Stimulated activated CD4-positive, alpha-beta T cell treated with anti-CD3 and anti-CD28 coated beads, Interleukin-1b, Interleukin-23, amount 100 ng/mL, for 48 hours (primary cell): ENCODE data around the gene FBXW8.
A peak's percentile ranks its signal among the peaks of the same experiment; 100 is the strongest.

Experiments
- DNase-seq: peaks from one replicate; pipeline ENCODE4 v3.0.0-alpha.2; 2020

FBXW8 gene

DNA sequence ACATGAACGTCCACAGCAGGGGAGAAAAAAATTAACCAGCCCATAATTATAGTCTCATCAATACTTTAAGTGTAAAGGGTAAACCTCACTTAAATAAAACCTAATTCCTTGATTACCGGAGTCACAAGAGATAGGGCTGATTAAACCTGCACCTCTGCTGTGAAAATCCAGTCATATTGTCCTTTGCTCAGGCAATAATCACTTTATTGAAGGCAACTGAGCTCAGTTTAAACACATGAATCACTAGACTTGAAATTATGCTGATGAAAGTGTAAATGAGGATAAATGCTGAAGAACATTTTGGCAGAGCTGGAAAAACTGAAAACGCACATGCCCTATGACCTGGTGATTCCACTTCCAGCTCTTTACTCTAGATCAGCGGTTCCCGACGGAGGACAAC, 22.9 kb upstream of the FBXW8 start:
- no peak for DNase-seq

DNA sequence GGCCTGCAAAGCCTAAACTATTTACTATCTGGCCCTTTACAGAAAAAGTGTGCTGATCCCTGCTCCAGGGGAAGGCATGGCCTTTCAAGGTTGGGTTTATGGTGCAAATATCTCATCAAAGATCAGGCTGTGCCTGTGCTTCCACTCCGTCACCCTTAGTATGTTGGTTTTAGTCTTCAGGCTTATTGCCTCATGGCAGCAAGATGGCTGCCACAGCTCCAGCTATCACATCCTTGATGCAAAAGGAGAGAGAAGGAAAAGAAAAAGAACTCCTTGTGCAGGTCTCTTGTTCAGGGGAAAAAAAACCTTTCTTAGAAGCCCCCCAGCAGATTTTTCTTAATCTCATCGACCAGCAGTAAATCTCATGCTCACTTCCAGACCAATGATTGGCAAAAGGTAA, 20.4 kb upstream of the FBXW8 start:
- no peak for DNase-seq

GRCh38 chr12:116891019-116891418, 19.7 kb upstream of the FBXW8 start:
- no peak for DNase-seq

DNA sequence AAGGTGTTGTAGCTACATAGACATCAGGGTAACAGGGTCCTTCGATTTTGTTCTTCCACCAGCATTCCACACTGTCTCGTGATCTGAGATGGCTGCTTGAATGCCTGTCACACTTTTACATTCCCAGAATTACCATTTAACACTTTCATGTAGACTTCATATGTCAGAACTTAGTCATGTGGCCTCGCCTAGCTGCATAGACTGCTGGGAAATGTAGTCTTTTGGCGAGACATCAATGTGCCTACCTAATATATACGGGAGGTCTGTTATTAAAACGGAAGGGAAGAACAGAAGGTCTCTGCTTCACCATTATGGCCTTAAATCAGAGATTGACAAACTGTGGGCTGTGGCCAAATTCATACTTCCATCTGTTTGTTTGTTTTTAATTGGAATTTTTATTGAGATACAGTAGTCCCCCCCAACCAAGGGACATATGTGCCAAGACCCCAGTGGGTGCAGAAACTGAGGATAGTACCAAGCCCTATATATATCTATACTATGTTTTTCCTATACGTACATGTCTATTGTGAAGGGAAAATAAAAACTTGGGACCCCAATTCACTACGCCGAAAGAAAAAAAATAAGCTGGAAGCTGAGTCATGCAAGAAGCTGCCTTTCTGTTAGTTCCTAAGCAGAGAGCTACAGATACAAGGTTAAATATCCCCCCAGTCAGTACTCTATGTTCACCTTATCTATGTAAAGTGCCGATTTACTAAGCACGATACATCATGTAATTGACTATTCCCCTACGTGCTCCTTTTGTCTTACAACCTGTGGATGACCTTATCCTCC, 18.2 kb upstream of the FBXW8 start:
- DNase-seq = no peak

DNA sequence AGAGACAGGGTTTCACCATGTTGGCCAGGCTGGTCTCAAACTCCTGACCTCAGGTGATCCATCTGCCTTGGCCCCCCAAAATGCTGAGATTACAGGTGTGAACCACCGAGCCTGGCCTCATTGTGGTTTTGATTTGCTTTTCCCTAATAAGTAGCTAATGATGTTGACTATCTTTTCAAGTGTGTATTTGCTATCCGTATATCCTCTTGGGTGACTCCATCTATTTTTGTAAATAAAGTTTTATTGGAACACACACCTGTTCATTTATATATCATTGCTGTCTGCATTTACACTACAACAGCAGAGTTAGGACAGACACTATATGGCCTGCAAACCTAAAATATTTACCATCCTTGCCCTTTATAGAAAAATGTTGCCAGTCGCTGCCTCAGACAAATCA, 15.8 kb upstream of the FBXW8 start:
- no peak for DNase-seq

GRCh38 chr12:116896411-116896924, 14.3 kb upstream of the FBXW8 start:
- DNase-seq = no peak

- no peak for DNase-seq
These were observed 13.3 kb upstream of the FBXW8 start for GRCh38 chr12:116897476-116897875.

GRCh38 chr12:116898669-116899068, 12.1 kb upstream of the FBXW8 start:
- DNase-seq = no peak

DNA sequence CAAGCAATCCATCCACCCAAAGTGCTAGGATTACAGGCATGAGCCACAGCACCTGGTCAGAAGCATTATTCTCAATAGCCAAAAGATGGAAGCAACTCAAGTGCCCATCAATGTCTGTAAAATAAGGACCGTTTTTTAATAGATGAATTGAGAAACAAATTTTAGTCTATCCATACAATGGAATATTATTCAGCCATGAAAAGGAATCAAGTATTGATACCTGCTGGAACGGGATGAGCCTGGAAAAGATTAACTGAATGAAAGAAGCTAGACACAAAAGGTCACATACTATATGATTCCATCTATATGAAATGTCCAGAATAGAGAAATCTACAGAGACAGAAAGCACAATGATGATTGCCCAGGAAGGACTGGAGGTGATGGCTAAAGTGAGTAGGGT, 9.1 kb upstream of the FBXW8 start:
- no peak for DNase-seq

DNA sequence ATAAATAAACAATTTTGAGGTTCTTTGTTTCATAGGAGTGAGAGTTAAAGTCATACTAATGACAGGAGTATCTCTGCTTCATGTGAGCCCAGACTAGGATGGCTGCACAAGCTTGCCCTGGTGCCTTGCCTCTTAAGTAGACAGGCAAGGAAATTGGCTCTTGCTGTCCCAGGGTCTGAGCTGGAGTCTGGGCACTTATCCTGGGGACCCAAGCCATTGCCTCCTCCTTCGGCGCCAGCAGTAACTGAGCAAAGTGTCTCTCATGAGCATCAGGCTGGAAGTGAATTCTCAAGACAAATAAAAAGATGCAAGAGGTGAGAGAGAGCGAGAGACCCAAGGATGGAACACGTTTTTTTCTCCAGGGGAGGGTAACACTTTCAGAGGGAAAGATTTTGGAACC, 6.9 kb upstream of the FBXW8 start:
- DNase-seq = no peak

GRCh38 chr12:116906285-116906684, 4.5 kb upstream of the FBXW8 start:
- DNase-seq = no peak

GRCh38 chr12:116910280-116910644, 488 bp upstream of the FBXW8 start:
- DNase-seq = no peak

DNA sequence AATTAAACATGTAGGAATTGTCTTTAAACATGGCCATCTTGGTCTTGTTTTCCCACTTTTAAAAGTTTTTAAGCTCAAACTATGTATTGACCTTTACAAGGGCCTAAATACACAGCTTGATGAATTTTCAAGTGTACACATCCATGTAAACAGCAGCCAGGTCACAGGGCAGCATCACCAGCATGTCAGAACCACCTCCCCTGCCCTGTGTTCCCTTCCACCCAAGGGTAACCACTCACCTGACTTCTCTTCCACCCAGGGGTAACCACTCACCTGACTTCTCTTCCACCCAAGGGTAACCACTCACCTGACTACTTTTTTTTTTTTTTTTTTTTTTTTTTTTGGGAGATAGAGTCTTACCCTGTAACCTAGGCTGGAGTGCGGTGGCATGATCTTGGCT, 4.6 kb downstream of the FBXW8 start:
- no peak for DNase-seq

DNA sequence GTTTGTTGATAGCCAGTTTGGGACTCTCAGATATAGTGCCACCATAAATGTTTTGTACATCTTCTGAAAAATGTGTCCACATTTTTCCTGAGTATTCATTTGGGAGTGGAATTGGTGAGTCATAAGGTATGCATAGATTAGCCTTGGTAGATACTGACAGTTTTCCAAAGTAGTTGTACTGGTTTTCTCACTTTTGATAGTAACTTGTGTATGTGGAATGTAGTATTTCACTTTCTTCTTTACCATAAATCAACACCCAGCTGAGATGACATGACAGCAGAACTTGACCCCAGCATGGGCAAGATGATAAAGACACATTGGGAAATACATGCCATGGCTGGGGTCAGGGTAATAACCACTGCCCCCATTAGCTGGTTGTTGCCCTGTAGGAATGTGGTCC, 5.4 kb downstream of the FBXW8 start:
- no peak for DNase-seq

- peak; percentile 38 for DNase-seq
These were observed 6.0 kb downstream of the FBXW8 start for GRCh38 chr12:116916714-116917114.

GRCh38 chr12:116918464-116918863, 7.7 kb downstream of the FBXW8 start:
- DNase-seq = no peak

DNA sequence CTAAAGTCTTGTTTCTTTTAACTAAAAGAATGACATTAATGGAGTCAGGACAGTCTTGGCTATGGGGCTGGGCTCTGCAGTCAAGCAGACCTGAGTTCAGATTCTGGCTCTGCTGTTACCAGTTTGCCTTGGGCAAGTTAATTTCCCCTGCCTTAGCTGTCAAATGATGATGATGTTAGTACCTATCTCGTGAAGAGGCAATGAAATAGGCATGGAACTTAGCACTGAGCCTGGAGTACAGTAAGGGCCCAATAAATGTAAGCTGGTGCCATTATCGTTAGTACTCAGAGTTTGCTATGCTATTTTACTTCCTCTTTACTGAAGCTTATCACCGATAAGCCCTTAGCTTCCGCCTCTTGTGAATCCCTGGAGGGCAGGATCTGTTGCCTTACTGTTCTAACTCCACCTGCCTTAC, 8.5 kb downstream of the FBXW8 start:
- no peak for DNase-seq

DNA sequence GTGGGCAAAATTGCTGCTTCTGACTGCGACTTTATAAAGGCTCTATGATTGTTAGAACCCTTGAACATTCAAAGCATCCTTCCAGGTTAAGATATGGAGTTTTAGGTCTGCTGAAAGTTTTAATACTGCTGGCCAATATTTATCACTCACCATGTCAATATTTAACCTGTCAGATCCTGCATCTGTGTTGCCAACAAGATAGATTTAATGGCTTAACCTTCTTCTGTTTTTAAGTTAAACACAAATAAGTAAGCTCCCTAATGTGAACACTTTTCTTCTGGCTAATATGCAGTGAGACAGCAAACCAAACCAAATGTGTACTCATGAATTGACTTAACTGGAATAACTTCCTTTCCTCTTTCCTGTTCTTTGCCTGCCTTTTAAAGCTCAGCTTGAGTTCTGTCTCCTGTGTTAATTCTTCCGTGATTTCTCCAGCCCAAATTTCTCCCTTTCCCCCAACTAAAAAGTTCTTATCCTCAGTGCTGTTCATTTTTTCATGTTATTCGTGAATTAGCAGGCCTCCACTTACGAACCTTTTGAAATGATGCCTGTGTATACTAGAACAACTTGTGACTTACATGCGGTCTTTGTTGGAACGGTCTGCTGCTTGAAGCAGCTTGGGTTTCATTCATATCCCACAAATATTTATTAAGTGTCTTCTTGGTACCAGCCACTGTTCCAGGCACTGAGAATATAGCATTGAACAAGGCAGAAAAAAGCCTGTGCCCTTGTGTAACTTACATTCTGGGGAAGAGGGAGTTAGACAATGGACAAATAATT, 9.1 kb downstream of the FBXW8 start:
- DNase-seq = no peak

DNA sequence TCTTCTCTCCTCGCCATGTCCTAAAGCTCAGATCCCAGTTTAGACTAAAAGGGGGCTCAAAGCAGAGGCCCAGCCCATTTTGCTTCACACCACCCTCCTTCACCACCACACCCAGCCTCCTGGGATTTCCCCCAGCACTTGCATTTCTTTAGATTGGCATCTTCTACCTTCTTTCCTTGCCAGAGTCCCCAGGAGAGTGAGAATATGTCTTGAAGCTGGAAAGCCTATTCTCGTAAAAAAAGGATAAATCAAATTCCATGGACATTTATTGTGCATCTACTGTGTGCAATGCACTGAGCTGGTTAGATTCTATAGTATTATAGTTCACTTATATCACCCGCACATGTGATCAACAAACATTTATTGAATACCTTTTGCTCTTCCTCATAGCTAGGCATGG, 10.2 kb downstream of the FBXW8 start:
- no peak for DNase-seq

DNA sequence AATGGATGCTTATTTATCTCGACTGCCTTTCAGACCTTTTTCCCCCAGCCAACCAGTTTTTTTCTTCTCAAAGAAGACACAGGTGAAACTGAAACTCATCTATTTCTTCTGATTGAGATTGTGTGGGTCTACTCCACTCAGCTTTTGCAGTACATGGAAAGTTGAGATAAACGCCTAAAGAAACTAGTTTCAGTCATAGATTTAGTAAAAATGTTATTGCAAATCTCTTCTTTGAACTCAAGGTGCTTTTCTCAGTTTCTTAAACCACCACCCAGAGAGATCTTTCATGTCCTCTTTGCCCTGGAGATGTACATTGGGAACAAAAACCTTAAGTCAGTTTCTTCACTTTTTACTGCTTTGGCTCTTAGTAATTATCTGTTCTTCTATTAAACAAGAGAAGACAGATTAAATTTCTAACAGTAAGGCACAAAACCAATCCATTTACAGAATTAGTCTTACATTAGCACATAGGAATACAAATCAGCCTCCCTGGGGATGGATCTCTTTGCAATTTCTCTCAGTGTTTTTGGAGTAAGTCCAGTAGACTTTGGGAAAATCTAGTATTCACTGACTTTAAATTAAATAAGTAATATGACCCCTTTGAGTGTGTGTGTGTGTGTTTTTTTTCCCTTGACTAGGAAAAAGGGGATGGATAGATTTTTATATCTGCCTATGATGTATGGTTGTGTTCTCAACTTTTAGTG, 11.6 kb downstream of the FBXW8 start:
- DNase-seq = no peak

DNA sequence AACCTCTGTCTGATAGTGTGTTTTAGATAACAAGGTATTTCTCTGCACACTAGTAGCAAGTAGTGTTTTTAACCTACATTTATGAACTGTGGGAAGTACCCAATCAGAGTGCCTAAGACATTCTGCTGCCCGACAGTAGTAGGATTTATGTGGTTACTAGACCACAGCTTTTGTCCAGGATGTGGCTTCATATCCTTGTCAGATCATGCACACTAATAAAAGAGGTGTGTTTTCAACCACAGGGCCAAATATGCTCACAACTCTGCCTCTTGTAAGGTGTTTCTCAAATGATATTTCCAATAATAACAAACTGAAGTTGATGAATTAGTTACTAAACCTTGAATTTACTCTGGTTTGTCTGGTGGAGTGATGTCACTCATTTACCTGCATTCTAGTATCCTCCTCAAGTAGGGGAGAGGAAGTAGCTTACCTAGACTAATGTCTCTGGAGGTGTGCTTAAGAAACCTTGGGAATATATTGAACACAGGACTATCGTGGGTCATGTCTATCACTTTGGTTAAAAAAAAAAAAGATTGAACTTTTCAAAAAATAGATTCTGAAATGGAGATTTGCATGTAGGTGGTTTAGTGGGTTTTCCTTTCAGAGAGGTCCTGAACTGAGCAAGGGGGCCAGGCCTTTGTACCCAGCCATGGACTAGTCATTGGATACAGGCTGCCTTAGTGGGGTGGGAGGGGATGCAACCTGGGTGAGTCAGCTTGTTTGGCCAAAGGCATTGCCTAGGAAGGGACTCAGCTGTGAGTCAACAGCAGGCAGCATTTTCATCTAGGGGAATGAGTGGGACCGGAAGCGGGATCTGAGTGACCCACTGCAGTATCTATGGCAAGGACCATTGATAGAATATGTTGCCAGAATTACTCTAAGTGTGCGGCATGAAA, 14.1 kb downstream of the FBXW8 start:
- DNase-seq = peak; percentile 47
